Fibroblast of gingiva (primary cell): ENCODE measurements around the gene SLC25A1.
"Not testable (repeated sequence)": the region's sequence is repeated elsewhere in the genome, so short reads cannot be mapped to it uniquely, and the experiment has no call there.

Experiments used
- DNase-seq: peaks from one replicate; pipeline ENCODE4 v3.0.0-alpha.2; 2011; ENCODE audit warnings: low read depth

Gene SLC25A1

DNA sequence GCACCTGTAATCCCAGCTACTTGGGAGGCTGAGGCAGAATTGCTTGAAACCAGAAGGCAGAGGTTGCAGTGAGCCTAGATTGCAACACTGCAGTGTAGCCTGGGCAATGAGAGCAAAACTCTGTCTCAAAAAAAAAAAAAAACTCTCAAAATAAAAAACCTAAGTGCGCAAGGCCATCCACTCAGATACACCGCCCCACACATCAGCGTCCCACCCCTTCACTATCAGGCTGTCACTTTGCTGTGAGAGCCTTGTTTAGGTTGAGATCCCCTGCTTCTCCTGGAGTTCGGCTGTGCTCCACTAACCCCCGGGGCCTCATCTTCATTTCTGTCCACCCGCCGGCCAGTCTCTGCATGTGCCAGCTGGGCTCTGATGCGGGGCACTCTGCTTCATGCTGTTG is 12.1 kb downstream of the SLC25A1 start:
- DNase-seq, result no peak

DNA sequence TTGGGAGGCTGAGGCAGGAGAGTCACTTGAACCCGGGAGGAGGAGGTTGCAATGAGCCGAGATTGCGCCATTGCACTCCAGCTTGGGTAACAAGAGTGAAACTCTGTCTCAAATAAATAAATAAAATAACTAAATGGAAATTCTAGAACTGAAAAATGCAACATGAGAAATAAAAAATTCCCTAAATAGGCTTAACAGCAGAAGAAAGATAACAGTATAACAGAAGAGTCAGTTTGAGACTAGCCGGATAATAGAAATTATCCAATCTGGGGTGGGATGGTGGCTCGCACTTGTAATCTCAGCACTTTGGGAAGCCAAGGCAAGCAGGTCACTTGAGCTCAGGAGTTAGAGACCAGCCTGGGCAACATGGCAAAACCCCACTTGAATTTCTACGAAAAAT is 14.1 kb downstream of the SLC25A1 start:
- DNase-seq, result no peak

DNA sequence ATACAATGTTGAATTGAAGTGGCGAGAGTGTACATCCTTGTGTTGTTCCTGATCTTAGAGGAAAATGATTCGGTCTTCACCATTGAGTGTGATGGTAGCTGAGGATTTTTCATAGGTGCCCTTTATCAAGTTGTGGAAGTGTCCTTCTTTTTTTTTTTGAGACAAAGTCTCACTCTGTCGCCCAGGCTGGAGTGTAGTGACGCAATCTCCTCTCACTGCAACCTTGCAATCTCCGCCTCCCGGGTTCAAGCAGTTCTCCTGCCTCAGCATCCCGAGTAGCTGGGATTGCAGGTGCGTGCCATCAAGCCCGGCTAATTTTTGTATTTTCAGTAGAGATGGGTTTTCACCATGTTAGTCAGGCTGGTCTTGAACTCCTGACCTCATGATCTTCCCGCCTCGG is 19.9 kb downstream of the SLC25A1 start:
- DNase-seq, result not testable (repeated sequence)

DNA sequence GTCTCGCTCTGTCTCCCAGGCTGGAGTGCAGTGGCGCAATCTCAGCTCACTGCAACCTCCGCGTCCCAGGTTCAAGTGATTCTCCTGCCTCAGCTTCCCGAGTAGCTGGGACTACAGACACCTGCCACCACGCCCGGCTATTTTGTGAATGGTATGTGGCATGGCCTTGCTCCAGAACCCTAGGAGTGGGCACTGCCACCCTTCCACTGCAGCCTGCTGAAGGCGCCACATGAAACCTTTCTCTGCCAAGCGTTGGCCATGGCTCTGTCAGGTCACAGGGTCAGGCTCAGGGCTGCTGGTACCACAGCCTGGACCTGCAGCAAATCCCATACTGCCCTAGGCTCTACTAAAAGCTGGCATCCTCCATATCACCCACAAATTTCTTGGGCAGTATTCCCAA is 22.4 kb downstream of the SLC25A1 start:
- not testable (repeated sequence) for DNase-seq

DNA sequence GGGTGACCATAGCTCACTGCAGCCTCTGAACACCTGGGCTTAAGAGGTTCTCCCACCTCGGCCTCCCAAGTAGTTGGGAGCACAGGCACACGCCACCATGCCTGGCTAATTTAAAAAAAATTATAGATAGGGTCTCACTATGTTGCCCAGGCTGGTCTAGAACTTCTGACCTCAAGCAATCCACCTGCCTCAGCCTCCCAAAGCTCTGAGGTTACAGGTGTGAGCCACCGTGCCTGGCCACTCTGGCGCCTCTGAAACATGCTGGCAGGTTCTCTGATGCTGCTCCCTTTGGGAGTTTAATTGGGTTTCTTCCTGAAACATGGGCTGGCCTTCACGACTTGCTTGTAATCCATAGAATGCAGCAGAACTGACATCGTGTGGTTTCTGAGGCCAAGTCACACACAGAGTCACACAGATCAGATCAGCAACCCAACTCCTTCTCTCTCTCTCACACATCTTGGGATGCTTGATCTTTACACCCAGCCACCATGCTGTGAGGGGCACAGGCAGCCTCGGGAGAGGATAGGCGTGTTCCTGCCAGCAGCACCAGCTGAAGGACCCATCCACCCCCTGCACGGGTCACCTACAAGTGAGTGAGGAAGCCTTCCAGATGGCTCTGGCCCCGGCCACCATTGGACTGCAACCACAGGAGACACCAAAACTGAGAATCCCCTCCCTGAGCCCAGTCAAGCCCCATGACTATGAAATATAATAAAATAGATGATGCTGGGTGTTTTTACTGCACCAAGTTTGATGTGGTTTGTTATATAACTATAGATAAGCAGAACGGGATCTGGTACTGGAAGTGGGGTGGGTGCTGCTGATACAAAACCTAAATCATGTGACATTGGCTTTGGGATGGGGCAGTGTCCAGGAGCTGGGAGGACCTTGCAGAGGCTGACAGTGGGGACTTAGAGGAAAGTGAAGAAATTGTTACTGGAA is 25.3 kb downstream of the SLC25A1 start:
- DNase-seq, result no peak

DNA sequence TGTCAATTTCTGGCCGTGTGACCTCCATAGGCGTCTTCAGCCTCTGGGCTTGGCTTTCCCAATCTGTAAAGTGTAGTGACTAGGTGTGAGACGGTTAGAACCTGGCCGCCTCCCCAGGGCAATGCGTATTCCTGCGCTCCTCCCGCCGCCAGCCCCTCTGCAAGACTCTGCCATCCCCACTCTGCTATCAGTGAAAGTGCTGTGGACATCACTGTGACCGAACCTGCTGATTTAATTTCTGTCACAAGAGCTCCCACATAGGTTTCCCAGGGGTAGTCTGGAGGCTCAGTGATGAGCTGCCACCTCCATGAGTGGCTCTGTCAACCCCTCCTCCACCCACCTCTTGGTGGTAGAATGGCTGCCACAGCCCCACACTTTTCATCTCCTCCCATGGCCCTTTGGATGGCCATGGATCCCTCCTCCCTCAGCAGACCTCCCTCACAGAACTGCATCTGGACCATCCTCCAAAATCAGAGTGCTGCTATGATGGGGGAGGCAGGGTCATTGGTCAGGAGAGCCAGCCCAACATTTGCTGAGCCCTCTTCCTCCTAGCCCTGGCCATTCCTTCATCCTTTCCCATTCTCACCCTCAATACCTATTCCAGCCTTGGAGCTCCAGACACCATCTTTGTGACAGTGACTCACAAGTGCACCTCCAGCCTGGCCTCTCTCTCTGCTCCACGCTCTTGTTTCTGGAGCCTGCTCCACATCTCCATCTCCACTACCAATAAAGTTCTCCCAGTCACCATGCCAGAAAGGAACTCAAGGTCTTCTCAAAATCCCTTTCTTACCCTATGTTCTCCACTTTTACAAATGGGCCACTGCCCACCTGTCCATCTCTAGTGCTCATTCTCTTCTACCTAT is 27.0 kb downstream of the SLC25A1 start:
- DNase-seq, result no peak

DNA sequence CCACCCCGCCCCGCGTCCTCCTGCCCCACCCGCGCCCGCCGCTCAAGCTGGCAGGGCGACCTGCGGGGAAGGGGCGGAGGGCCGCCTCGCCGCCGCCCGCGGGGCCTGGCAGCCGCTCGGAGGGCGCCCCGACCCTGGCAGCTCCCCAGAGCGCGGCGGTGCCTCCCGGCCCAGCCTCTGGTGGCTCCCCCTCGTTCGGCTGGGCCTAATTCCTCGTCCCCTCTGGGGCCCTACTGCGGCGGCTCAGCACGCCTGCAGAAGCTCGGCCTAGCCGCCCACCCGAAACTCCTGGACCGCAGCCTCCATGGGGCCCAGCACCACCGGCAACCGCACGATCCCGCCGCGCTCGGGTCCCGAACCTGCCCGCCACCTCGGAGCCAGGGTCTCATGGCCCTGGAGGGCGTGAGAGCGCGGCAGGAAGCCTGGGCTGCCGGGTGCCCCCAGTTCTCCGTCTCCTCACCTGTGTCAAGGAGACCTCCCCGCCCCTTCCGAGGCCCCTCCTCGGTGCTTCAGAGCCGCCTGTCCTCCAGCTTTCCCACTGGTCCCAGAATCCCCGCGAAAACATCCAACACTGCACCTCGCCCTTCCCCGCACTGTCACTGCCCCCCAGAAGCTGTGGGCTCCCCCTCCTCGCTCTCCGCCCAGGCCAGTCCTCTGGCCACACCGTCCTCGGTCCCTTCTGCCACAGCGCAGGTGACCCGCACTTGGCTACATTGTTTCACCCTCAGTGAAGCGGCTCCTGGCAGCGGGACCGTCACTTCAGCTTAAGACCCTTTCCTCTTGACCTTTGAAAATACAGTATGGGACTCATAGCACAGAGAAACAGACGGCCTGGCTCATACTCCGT is 27.8 kb downstream of the SLC25A1 start:
- DNase-seq, result no peak

DNA sequence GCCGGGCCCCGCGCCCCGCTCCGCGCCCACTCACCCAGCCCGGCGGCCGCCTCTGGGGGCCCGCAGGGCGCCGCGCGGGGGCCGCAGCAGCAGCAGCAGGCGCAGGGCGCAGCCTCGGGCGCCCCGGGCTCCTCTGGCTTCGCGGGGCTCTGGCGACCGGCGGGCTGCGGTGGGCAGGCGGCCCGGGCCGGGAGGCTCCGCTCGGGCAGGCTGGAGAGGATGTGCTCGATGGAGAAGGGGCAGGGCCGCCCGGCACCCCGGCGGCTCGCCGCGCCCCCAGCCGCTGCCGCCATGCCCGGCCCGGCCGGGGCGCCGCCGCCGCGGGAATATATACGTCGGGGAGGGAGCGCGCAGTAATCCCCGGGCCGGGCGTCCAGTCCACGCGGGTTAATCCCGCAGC is 28.5 kb downstream of the SLC25A1 start, which contains the start of gene GSC2:
TSS of gene GSC2 (minus strand) at position 302 of the 400 bp plus-strand sequence. CDS start at position 293, 9 bp downstream.
- DNase-seq, result no peak

DNA sequence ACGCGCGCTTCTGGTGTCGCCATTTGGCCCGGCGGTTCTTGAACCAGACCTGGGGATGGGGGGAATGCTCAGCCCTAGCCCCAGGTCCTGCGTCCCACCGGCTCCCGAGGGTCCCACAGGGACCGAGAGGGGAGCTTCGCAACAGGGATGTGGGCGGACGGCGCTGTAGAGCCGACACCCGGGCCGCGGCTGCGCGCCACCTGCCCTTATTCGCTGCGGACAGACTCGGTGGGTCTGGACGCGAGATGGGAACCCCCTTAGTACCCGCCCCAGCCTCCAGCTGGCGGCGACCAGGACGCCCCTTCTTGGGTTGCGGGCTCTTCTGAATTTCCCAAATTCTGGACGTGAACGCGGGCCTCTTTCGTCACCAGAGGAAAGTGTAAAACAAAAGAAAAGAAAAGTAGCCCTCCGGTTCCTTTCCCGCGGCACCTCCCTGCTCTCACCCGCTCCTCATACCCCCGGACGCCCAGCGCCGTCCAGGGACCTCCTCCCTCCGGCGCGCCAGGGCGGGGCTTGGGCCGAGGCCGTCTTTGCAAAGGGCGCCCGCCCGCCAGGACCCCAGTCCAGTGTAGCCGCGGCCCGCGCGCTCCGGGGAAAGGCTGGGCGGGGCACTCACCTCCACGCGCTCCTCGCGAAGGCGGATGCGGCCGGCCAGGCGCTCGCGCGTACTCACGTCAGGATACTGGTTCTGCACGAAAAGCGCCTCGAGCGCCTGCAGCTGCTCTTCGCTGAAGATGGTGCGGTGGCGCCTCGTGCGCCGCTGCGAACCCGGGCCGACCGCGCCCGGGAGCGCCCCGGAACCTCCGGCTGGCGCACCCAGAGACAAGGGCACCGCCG is 29.3 kb downstream of the SLC25A1 start:
- DNase-seq, result no peak

DNA sequence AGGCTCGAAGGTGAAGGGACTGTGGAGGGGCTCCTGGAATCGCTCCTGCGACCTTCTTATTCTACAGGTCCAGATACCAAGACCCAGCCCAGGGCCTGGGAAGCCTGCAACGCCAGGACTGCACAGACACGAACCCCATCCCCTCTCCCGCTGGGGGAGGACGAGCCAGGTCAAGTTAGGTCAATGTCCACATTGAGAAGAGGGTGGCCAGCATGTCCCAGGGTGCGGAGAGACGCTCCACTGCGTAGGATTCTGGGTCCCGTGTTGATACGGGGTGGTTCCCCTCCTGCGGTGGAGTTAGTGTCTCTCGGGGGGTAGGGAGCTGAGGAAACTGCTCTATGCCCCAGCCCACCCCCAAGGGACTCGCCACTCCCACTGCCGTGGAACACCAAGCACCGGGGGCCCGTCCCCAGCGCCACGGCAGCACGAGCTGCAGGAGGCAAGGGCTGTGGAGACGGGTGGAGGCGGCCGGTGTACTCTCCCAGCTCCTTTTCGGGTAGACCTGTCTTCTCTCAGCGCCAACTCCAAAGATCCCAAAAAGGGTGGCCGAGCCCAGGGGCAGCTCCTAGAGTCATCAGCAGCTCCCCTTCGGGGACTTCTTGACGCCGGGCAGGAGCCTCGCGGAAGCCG is 30.0 kb downstream of the SLC25A1 start:
- no peak for DNase-seq

DNA sequence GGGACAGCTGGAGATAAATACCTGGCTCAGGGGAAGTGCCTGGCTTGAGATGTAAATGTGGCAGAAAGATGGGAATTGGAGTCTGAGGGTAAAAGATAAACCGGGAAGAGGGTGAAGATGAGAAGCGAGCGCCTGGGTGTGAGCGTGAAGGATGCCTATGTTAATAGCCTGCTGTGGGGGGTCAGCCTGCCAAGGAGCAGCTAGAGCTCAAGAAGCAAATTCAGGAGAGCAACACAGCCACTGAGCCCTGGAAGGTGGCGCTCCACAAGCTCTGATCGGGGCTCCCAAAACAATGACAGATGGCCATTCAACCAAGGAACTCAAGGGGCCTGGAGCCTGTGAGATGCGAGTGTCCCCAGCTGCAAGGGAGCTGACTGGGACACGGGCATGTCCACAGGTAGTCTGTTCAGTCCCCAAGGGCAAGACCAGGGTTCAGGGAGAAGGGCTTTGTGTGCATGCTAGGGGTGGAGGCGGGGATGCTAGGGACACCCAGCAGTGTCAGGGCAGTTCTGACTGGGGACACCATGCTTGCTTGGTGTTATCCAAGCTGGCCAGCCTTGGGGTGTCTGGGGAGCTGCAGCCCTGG is 31.2 kb downstream of the SLC25A1 start:
- no peak for DNase-seq

DNA sequence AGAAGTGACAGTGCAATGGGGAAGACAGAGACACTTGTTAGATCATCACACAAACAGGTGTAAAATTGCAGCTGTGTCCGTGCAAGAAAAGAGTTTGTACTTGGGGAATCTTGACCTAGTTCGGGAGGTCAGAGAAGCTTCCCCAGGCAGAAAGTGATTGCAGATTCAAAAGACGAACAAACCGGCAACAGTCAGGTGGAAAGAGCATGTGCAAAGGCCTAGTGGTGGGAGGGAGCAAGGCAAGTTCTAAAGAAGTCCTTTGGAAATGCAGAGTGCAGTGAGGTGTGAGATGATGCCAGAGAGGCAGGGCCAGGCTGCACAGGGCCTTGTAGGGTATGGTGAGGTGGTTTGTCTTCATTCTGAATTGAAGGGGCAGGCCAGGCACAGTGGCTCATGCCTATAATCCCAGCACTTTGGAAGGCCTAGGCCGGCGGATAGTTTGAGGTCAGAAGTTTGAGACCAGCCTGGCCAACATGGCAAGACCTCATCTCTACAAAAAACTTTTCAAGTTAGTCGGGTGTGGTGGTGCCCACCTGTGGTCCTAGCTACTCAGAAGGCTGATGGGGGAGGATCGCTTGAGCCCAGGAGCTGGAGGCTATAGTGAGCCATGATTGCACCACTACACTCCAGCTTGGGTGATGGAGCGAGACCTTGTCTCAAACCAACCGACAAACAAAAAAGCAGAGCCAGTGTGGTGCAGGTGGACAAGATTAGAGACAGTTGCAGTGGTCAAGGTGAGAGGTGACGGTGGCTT is 32.1 kb downstream of the SLC25A1 start:
- DNase-seq, result no peak

DNA sequence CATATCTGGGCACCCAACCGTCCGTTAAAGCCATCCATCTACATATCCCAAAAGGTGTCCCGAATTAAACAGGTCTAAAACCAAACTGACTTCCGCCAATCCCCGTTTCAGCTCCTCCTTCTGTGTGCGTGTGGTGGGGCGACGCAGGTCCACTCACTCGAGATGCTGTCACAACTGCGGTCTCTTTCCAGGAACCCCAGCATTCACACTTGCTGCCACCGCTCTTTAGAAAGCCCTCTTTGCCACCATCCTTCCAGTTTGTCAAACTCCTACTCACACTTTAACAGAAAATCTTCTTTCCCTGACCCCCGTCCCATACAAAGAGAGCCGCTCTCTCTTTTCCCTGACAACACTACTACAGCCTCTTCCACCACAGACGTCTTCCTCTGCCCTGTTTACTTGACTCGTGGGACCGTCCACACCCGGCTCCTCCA is 34.6 kb downstream of the SLC25A1 start:
- peak; percentile 21 for DNase-seq

DNA sequence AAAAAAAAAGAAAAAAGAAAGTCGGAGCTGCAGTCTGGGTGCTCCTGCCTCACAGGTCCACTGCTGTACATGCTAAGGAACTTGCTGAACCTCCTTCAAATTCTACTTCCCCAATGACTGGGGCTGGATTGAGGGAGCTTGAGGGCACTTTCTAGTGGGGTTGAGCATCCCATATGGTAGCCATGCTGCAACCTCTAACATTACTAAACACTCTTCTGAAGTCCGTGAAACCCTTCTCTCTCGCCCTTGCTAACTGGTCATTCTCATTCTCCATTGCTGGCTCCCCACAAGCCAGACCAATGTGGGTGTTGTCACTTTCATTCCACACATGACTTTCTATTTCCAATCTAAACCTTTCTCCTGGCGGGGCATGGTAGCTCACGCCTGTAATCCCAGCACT is 35.3 kb downstream of the SLC25A1 start:
- no peak for DNase-seq

DNA sequence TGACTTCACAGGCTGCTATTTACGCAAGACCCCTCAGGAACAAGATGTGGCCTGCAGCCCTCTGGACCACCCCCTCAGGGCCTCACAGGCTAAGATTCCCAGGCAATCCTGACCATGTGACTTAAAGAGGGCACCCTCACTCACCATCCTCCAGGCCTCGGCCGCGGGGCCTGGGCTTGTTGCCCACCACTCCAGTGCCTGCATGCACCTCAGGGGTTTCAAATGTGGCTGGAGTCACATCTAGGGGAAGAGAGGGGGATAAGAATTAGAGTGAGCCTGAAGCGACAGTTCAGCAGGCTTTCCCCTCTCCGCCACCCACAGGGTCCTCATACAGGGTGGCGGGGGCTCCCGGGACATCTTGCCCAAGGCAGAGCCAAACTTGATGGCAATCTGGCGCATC is 36.1 kb downstream of the SLC25A1 start:
- no peak for DNase-seq

DNA sequence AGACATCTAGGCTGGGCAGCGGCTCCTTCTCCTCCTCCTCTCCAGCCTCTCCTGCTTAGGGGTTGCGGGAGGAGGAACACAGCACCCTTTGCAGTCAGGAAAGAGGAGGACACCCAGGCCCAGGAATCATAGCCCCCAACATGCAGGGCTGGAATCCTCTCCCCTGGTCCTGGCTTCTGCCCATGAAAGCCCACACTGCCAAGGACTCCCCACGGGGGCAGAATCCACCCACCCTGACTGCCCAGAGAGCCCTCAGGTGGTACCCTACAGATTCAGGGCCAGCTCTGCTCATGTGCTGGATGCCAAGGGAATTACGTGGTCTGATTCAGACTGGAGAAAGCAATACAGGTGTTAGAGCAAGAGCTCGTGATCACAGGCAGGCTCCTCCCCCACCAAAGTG is 38.6 kb downstream of the SLC25A1 start:
- no peak for DNase-seq

DNA sequence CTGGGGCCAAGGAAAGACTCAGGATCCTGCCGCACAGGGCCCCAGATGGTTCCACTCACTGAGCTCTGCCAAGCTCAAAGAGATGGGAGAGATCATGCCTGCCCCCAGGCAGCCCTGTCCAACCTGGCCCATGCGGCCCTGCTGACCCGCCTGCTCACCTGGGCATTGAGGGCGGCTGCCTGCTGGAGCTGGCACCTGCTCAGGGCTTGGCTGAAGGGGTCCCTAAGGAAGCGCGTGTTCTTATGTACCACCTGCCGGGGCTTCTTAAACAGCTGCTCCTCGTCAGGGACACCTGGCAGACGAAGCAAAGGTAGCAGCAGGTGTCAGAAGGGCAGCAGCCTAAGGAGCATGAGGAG is 39.6 kb downstream of the SLC25A1 start:
- DNase-seq, result no peak

DNA sequence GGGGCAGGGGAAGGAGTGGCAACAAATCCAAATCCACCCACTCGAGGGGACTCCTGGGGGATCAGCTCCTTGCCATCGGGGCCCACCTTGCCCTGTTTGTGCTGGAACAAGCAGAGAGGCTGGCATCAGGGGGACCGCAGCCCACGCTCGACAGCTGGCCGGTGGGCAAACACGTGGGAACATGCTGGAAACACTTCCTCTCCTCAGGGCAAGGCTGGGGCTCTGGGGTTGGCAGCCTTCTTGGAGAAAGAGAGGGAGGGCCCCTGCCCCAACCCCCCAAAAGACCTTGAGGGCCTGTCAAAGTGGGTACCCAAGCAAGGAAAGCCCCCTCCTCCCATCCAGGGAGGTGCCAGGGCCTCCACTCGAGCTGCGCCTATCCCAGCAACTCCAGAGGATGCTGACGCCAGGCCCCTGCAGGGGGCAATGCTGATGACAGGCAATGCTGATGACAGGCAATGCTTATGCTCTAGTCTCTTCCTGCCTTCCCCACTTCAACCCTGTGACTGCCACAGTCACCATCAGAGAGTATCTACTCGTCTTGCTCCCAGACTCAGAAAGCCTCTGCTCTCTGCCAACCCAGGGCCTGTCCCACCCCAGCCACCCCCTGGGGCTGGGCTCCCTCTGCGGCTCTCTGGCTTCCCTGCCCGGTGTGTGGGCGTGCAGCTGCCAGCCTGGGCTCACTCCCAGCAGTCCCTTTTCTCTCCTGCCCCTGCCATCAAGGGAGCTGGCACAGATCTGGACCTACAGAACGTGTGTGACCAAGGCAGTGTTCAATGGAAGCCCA is 40.1 kb downstream of the SLC25A1 start:
- no peak for DNase-seq
